Measurements from ENCODE around the gene VPS26B. TPM values are rescaled to one million over a fixed set of nuclear protein-coding genes. Genes with fewer than 3 reads are reported as not detected.
"Not testable (repeated sequence)": the region's sequence is repeated elsewhere in the genome, so short reads cannot be mapped to it uniquely, and the experiment has no call there.

VPS26B gene
- 10 to 100 TPM; 36.6 to 40.7 TPM for total RNA-seq

DNA sequence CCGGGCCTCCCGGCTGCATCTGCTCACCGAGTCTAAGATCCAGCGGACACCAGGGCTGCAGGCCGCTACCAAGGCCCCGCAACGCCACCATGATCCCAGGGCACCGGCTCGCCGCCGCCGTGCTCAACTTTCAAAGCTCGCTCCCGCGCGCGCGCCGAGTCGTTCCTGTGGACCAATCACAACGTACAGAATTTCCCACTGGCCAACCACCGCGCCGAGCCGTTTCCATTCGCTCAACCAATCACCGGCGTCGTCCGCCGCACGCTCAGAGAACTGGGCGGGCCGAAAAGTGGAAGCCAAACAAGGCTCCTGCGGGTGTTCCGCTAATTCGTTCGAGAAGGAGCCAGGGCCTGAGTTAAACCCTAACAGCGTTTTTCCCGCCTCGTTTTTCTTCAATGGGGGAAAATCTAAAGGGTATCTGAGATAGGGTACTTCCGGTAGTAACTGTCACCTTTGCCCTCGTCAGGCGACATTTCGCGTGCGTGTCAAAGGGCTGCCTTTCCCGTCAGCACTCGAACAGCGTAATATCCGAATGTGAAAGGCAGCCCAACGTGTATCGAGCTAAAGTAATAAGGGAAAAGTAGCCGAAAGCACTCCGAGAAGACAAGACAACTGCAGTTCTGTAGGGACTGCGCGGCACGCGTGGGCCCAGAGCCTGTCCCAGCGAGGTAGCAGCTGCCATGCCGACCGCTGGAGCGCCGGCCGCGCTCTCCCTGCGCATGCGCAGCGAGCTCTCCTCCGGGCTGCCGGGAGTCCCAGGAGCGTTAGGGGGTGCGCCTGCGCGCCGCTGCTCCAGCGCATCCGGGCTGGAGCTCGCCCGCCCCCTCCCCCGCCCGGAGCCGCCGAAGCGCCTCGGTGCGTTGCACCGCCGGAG lies at the start of gene VPS26B, which contains the start of gene NCAPD3:
VPS26B (plus strand) TSS at position 836 of the 874 bp plus-strand sequence. CDS start 452 bp downstream, outside the sequence.
NCAPD3 (minus strand) TSS at position 132 of the 874 bp plus-strand sequence; CDS start at position 91, 41 bp downstream.
- Mint-ChIP-seq H3K4me3 (peak within 1 kb of the TSS; percentile 96), H3K9me3 (no peaks in the 10 kb centered on the region), H3K27ac (peak within 1 kb of the TSS; percentile 98), H3K36me3 (ENCODE audit: low read depth) (peaks cover 53% of the 10 kb centered on the region), H3K4me1 (peaks cover 34% of the 10 kb centered on the region), H3K27me3 (no peaks in the 10 kb centered on the region)
- peak; percentile 83 for ATAC-seq (replicated peaks)

DNA sequence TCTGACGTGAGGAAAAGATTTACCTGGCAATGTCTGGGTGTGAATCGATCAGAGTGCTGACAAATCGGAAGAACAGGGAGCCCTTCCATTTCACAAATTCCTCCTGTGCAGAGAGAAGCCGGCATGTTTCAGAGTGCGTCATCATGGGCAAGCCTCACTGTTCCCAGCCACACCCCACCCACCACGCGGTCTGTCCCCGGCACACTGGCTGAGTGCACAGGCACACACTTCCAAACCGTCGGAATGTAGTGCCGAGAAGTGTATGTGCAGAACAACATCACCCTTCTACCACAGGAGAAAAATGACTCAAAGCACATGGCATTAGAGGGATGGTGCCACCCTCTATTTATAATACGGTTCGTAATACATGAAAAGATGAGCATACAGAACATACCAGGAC lies 48.2 kb upstream of the VPS26B start:
- Mint-ChIP-seq H3K27me3 (no peaks in the 10 kb centered on the region), H3K9me3 (no peaks in the 10 kb centered on the region), H3K4me3 (no peak overlapping the region), H3K27ac (no peak overlapping the region), H3K4me1 (no peaks in the 10 kb centered on the region), H3K36me3 (ENCODE audit: low read depth) (peaks cover 100% of the 10 kb centered on the region)
- no peak for ATAC-seq (replicated peaks)

DNA sequence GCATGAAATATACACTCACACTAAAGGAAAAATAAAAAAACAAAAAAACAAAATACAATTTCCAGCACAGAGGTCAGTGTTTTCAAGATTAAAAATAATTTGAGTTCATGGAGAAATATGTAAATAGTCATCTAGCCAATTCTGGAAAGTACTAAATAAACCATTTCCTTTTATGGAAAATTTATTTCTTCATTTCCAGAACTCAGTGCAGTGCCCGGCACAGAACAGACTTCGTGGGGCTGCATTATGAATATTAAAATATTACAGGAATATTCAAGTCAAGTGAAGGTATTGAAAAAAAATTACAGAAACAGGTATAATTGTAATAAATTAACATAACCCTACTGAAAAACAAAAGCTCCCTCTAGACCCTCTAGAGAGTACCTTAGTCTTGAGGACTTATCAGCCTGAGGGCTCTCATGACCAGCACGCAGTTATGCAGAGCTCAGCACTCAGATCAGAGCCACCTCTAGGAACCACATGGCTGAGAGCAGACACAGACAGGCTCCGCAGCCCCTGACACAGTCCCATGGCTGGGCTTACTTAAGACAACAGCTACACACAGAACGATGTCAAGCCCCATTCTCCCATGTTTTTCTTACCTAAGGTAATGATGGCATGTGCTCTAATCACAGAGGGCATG lies 46.3 kb upstream of the VPS26B start:
- Mint-ChIP-seq H3K4me3 (no peak overlapping the region), H3K4me1 (no peaks in the 10 kb centered on the region), H3K36me3 (ENCODE audit: low read depth) (peaks cover 97% of the 10 kb centered on the region), H3K27me3 (no peaks in the 10 kb centered on the region), H3K9me3 (no peaks in the 10 kb centered on the region), H3K27ac (no peak overlapping the region)
- ATAC-seq (replicated peaks), result no peak

DNA sequence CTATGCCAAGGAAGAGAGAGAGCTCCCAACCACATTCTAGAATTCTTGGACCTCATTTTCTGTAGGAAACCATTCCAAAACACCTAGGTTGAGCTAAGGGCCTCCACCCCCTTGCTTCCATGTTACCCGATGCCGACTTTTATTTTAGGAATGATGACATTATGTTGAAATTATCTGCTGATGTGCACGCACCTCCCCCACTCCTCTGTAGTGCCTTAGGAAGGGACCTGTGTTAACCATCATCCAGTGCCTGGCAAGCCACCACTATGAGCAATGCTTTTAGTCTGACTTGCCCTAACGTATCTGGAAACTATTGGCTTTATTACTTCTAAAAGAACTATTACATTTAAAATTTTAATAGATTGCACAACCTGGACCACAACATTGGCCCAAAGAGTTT lies 42.8 kb upstream of the VPS26B start:
- Mint-ChIP-seq H3K27ac (no peak overlapping the region), H3K4me3 (no peak overlapping the region), H3K27me3 (no peaks in the 10 kb centered on the region), H3K36me3 (ENCODE audit: low read depth) (peaks cover 96% of the 10 kb centered on the region), H3K4me1 (no peaks in the 10 kb centered on the region), H3K9me3 (no peaks in the 10 kb centered on the region)
- no peak for ATAC-seq (replicated peaks)

DNA sequence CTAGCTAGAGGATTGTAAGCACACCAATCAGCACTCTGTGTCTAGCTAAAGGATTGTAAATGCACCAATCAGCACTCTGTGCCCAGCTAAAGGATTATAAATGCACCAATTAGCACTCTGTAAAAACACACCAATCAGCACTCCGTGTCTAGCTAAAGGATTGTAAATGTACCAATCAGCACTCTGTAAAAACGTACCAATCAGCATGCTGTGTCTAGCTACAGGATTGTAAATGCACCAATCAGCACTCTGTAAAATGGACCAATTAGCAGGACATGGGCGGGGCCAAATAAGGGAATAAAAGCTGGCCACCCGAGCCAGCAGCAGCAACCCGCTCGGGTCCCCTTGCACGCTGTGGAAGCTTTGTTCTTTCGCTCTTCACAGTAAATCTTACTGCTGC lies 36.4 kb upstream of the VPS26B start:
- peaks cover 99% of the 10 kb centered on the region for H3K36me3 Mint-ChIP-seq (ENCODE audit: low read depth)
- ATAC-seq (replicated peaks); H3K9me3 Mint-ChIP-seq; H3K4me3 Mint-ChIP-seq; H3K27ac Mint-ChIP-seq; H3K27me3 Mint-ChIP-seq; H3K4me1 Mint-ChIP-seq: not testable (repeated sequence)

DNA sequence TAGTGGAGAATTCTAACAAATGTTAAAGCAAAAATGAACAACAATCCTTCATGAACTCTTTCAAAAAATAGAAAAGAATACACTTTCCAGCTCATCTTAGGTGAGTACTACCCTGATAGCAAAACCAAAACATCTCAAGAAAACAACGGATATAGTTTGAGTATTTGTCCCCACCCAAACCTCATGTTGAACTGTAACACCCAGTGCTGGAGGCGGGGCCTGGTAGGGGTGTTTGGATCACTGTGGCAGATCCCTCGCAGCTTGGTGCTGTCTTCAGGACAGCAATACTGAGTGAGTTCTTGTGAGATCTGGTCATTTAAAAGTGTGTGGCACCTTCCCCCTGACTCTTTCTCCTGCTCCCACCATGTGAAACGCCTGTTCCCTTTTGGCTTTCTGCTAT lies 27.7 kb upstream of the VPS26B start:
- Mint-ChIP-seq H3K4me1 (no peaks in the 10 kb centered on the region), H3K27ac (peak overlapping the region; percentile 15), H3K36me3 (ENCODE audit: low read depth) (peaks cover 97% of the 10 kb centered on the region), H3K4me3 (no peak overlapping the region), H3K27me3 (no peaks in the 10 kb centered on the region), H3K9me3 (no peaks in the 10 kb centered on the region)
- no peak for ATAC-seq (replicated peaks)

DNA sequence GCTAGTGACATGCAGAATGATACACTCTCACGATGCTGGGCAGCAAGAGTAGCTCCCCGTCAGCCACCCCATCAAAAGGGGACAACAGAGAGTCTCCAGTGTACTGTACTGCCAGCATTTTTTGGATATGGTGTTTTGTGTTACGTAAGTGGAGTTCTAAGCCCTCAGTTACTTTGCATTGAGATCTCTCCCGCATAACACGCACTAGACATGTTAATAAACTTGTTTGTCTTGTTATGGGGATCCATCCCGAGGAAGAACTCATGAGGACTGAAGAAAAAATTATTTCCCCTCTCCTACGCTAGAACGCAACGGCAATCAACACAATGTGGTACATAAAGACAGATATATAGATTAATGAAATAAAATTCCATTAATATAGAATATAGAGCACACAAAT lies 24.9 kb upstream of the VPS26B start:
- no peak for ATAC-seq (replicated peaks)
- no peak overlapping the region for H3K4me3 Mint-ChIP-seq
- H3K27ac Mint-ChIP-seq, result no peak overlapping the region
- H3K9me3 Mint-ChIP-seq, result no peaks in the 10 kb centered on the region
- no peaks in the 10 kb centered on the region for H3K4me1 Mint-ChIP-seq
- no peaks in the 10 kb centered on the region for H3K27me3 Mint-ChIP-seq
- H3K36me3 Mint-ChIP-seq (ENCODE audit: low read depth), result peaks cover 97% of the 10 kb centered on the region

DNA sequence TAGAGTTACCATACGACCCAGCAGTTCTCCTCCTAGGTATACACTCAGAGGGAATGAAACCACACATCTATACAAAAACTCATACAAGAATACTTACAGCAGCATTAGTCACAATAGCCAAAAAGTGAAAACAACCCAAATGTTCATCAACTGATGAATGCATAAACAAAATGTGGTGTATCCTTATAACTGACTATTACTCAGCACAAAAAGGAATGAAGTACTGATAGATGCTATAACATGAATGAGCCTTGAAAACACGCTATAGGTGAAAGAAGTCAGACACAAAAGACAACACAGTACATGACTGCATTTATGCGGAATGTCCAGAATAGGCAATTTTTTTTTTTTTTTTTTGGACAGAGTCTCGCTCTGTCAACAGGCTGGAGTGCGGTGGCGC lies 23.8 kb upstream of the VPS26B start:
- H3K27ac Mint-ChIP-seq, result no peak overlapping the region
- ATAC-seq (replicated peaks), result peak; percentile 44
- peaks cover 99% of the 10 kb centered on the region for H3K36me3 Mint-ChIP-seq (ENCODE audit: low read depth)

DNA sequence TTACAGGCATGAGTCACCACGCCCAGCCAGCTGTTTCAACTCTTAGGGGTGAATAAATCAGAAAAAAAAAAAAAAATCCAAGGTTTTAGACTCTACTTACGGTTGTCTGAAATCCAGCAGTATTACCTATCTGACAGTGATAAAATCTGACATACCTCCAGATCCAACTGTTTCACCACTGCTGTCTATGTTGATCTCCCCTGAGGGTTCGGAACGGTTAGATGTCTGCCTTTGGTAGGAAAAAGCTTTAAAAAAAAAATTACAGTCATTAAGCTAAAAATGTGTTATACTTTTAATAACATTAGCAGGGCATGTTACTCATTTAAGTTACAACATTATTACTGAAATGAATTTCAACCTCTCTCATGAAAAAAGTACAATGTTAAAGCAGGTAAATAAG lies 21.8 kb upstream of the VPS26B start:
- H3K27me3 Mint-ChIP-seq, result no peaks in the 10 kb centered on the region
- no peak for ATAC-seq (replicated peaks)
- no peak overlapping the region for H3K4me3 Mint-ChIP-seq
- peaks cover 96% of the 10 kb centered on the region for H3K36me3 Mint-ChIP-seq (ENCODE audit: low read depth)
- no peak overlapping the region for H3K27ac Mint-ChIP-seq
- H3K9me3 Mint-ChIP-seq, result no peaks in the 10 kb centered on the region
- peaks cover 4% of the 10 kb centered on the region for H3K4me1 Mint-ChIP-seq

More for the DNA sequence above, 23.8 kb upstream of the VPS26B start:
- Mint-ChIP-seq H3K27me3 (no peaks in the 10 kb centered on the region), H3K4me3 (no peak overlapping the region), H3K4me1 (no peaks in the 10 kb centered on the region), H3K9me3 (no peaks in the 10 kb centered on the region)

DNA sequence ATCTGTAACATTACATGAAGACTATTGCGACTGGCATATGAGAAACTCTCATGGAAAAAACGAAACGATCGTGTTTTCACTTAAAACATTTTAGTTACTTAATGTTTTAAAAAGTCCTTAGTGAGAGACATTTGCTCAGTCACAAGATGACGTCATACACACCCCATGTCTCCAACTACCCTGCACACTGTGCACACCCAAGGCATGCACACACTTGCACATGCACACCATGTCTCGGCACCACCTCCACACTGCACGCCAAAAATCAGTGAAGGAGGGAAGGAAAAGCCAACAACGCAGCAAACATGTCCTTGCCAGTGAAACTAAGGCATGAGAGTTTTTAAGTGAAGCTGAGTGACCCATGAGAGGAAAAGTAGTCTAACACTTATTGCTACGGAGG lies 18.7 kb upstream of the VPS26B start:
- peaks cover 4% of the 10 kb centered on the region for H3K4me1 Mint-ChIP-seq
- no peak overlapping the region for H3K27ac Mint-ChIP-seq
- H3K27me3 Mint-ChIP-seq, result no peaks in the 10 kb centered on the region
- peaks cover 97% of the 10 kb centered on the region for H3K36me3 Mint-ChIP-seq (ENCODE audit: low read depth)
- ATAC-seq (replicated peaks), result no peak
- no peak overlapping the region for H3K4me3 Mint-ChIP-seq
- no peaks in the 10 kb centered on the region for H3K9me3 Mint-ChIP-seq

DNA sequence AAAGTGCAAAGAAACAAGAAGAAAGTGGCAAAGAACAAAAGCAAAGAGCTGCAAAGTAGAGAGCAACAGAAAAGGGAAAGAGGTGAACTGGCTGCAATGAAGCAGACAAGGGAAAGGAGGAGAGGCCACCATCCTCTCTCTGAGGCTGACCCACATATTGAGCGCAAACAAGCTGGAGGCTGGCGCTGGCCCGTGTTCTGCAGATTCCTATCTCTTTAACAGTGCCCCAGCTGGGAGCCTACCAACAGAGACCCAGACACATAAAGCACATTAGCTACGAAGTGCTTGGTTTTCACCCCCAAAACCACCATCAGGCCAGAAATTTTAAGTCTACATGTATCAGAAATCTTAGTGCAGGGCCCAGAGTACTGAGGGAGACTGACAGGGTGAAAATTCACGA lies 18.3 kb upstream of the VPS26B start:
- Mint-ChIP-seq H3K27me3 (no peaks in the 10 kb centered on the region), H3K9me3 (no peaks in the 10 kb centered on the region), H3K36me3 (ENCODE audit: low read depth) (peaks cover 97% of the 10 kb centered on the region), H3K27ac (no peak overlapping the region), H3K4me1 (peaks cover 4% of the 10 kb centered on the region), H3K4me3 (no peak overlapping the region)
- ATAC-seq (replicated peaks), result no peak

DNA sequence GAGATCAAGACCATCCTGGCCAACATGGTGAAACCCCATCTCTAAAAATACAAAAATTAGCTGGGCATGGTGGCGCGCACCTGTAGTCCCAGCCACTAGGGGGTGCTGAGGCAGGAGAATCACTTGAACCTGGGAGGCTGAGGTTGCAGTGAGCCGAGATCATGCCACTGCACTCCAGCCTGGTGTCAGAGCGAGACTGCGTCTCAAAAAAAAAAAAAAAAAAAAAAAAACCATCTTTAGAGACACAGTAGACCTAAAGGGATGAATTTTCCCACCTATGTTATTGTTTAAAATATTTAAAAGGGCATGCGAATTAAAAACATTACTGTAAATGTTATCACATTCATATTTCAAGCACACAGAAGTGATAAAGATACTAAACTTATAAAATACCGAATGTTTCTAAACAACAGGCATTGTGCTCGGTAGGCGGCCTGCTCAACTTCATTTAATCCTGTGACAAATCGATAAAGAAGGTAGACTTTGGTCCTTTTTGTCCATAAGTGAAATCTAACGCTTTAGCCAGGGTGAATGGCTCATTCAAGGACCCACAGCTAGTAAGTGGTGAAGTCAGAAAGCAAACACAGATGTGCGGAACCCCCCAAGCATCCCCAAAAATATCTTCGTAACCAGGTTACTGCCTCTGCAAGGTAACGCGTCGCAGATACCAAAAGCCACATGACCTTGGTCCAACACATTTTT lies 16.8 kb upstream of the VPS26B start:
- Mint-ChIP-seq H3K36me3 (ENCODE audit: low read depth) (peaks cover 97% of the 10 kb centered on the region), H3K4me3 (no peak overlapping the region), H3K9me3 (no peaks in the 10 kb centered on the region), H3K4me1 (peaks cover 12% of the 10 kb centered on the region), H3K27ac (no peak overlapping the region), H3K27me3 (no peaks in the 10 kb centered on the region)
- peak; percentile 21 for ATAC-seq (replicated peaks)

DNA sequence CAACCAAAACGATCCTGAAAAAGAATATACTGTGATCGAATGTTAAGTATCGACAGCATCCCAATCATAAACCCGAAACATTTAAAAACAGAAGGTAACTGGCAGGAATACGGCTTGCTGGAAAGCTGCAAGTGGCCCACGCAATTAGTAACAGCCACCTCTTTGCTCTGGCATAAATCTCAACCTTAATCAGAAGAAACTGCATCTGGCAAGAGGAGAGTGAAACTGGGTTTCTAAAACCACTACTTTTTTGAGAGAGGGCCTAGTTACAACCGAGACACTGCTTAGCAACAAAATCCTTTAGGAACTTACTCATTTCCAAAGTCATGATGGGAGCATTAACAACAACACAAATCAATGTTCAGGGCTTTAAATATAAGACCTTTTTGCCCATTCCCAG lies 8.6 kb upstream of the VPS26B start:
- ATAC-seq (replicated peaks), result peak; percentile 53
- Mint-ChIP-seq H3K27ac (peak overlapping the region; percentile 37), H3K4me3 (no peak overlapping the region)

DNA sequence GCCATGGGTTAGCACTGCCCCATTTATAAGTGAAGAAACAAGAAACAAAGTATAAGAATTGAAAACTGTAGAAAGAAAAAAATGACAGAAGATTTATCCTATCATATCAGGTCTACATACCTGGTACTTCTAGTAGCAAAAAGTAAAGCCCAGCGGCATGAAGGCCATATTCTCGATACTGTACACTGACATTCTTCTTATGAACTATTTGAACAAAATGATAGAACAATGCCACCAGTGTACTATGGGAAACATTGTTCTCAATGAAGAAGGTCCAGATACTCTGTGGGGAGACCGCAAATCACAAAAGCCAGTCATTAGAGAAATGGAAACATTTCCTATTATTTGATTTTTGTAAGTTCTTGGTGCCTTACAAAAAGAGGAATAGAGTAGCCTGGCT lies 7.7 kb upstream of the VPS26B start:
- peaks cover 94% of the 10 kb centered on the region for H3K36me3 Mint-ChIP-seq (ENCODE audit: low read depth)
- H3K27me3 Mint-ChIP-seq, result no peaks in the 10 kb centered on the region
- peaks cover 26% of the 10 kb centered on the region for H3K4me1 Mint-ChIP-seq
- ATAC-seq (replicated peaks), result no peak
- no peaks in the 10 kb centered on the region for H3K9me3 Mint-ChIP-seq
- H3K27ac Mint-ChIP-seq, result no peak overlapping the region
- H3K4me3 Mint-ChIP-seq, result no peak overlapping the region

More for the DNA sequence above, 8.6 kb upstream of the VPS26B start:
- Mint-ChIP-seq H3K27me3 (no peaks in the 10 kb centered on the region), H3K36me3 (ENCODE audit: low read depth) (peaks cover 95% of the 10 kb centered on the region), H3K9me3 (no peaks in the 10 kb centered on the region), H3K4me1 (peaks cover 28% of the 10 kb centered on the region)

Data from activated T-helper 17 cell treated with anti-CD3 and anti-CD28 coated beads, Interleukin-2, amount 50 U/mL, for 72 hours (primary cell).